GM21737 (cell line): ENCODE measurements around the gene NPIPB2.
"Not testable (repeated sequence)": the region's sequence is repeated elsewhere in the genome, so short reads cannot be mapped to it uniquely, and the experiment has no call there.

Source experiments
- ATAC-seq: cut with Tn5 transposase; IDR thresholded peaks from one replicate; pipeline ENCODE4 v1.9.1; 2021; ENCODE audit warnings: mild to moderate bottlenecking, moderate library complexity; ENCODE audit not compliant: unreplicated experiment

The NPIPB2 gene

DNA sequence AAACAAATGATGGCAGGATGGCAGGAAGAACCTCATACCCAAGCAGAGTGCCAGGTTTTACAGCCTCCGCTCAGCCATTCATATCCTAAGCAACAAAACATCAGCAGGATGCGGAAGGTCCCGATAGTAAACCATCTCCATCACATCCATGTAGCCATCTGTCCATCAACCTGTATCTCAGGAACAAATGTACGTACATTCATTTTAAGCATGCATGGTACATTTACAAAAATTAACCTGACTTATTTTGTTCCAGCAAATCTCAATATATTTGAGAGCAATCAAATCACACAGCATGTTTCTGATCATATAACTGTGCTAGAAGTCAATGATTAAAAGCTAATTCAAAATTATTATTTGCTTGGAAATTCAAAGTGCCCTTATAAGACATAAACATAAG is at the start of gene NPIPB2:
Gene NPIPB2, minus strand, starts transcription at position 101 of the 400 bp plus-strand sequence. Its CDS starts 0 bp downstream, at position 101.
- not testable (repeated sequence) for ATAC-seq

GRCh38 chr16:11990702-11991390 is 49.0 kb upstream of the NPIPB2 start:
- ATAC-seq, result peak; percentile 50

DNA sequence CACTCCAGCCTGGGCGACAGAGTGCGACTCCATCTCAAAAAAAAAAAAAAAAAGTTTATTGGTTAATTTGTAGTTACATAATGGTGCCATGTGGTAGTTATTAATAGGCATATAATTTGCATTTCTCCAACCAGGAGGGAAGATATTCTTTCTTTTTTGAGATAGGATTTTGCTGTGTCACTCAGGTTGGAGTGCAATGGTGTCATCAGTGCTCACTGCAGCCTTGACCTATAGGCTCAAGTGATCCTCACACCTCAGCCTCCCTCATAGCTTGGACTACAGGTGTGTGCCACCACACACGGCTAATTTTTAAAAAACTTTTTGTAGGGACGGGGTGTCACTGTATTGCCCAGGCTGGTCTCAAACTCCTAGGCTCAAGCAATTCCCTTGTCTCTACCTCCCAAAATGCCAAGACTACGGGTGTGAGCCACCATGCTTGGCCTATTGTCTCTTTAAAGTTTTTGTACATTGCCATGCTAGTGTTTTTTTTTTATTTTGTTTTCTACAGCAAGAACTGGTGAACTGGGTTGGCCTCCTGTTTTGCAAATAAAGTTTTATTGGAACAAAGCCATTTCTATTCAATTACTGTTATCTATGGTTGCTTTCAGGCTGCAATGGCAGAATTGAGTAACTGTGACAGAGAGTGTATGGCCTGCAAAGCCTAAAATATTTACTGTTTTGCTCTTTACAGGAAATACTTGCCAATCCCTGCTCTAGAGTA is 46.6 kb upstream of the NPIPB2 start:
- no peak for ATAC-seq

DNA sequence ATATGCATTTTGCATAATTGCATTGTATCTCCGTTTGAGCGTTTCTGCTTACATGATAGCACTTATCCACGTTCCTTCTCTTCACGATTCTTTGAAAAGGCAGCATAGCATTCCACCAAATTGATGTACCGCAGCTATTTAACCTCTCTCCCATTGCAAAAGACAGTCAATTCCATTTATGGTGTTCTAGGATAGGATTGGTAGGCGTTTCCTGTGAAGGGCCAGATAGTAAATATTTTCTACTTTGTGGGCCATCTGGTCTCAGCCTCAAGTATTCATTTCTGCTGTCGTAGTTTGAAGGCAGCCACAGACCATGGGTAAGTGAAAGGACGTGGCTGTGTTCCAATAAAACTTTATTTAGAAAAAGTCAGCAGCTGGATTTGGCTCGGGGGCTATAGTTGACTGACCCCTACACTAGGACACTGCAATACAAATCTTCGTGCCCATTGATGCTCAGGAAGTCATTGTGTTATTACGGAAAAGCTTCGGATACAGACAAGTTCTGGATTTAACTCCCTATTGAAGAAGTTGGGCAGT is 44.7 kb upstream of the NPIPB2 start:
- ATAC-seq, result no peak

DNA sequence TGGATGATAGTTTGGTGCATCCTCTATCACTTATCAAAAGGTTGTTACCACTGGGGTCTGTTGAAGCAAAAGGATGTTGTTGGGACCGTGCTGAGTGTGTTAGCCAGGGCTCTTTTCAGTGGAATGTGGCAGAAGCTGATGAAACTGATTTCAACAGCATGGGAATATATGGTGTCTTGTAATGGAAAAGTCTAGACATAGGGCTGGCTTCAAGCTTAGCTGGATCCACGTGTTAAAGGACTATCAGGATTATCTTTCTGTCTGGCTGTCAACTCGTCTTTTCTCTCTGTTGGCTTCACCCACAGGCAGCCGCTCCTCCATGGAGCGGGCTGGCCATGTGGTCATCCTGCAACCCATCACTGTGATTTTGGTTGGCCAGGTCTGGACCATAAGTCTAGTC is 43.4 kb upstream of the NPIPB2 start:
- no peak for ATAC-seq

GRCh38 chr16:11980136-11980844 is 38.4 kb upstream of the NPIPB2 start:
- no peak for ATAC-seq

- no peak for ATAC-seq
These were observed 37.3 kb upstream of the NPIPB2 start for GRCh38 chr16:11979013-11979672.

- ATAC-seq, result no peak
These were observed 36.2 kb upstream of the NPIPB2 start for GRCh38 chr16:11978080-11978479.

DNA sequence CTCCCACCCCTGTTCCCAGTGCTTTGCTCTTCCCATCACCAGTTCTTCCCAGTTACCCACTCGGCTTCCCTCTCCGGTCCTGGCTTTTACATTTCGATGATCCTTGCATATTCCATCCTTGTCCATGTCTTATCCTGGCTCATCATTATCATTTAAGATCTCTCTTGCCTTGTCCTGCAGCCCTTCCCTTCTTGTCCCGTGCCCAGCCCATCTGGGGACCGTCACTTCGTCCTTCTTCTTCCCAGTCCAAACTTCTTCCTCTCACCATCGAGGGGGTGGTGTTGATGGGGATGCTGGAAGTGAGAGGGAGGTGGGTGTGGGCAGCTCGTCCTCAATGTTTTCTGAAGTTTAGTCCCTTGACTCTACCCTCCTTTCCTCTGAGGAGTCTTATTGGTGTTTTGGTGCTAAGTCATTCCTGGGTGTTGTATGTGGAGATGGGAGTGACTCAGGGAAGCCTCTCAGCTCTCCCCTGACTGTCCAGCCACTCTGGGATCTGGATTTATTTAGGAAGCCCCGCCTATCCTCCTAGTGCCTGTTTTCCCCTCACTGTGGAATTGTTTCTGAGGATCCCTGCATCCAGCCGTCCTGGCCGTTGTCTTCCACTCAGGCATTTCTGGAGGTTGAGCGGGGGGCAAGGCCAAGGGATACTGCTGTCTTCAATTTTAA is 35.7 kb upstream of the NPIPB2 start:
- ATAC-seq, result no peak

GRCh38 chr16:11976850-11977375 is 35.1 kb upstream of the NPIPB2 start:
- peak; percentile 5 for ATAC-seq

DNA sequence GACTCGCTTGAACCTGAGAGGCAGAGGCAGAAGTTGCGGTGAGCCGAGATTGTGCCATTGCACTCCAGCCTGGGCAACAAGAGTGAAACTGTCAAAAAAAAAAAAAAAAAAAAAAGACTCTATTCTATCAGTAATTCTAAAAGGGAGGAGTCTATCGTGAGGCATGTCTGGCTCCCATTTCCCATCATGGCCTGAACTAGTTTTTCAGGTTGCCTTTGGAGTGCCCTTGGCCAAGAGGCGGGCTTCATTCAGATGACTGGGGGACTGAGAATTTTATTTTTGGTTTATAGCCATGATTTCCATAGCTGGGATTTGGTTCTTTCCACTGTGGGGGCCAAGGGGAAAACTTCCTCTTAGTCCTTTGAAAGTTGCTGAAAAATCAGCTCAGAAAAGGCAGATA is 31.2 kb upstream of the NPIPB2 start:
- ATAC-seq, result no peak

DNA sequence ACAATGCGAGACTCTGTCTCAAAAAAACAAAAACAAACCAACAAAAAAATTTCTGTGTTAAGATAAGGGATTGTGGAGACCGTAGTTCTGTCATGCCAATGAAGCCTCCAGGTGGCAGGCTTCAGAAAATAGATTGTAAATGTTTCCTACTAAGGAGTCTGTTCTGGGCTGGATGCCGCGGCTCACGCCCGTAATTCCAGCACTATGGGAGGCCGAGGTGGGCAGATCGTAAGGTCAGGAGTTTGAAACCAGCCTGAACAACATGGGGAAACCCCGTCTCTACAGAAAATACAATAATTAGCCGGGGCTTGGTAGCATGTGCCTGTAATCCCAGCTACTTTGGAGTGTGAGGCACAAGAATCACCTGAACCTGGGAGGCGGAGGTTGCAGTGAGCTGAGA is 30.3 kb upstream of the NPIPB2 start:
- ATAC-seq, result no peak

GRCh38 chr16:11970292-11970691 is 28.4 kb upstream of the NPIPB2 start:
- not testable (repeated sequence) for ATAC-seq

DNA sequence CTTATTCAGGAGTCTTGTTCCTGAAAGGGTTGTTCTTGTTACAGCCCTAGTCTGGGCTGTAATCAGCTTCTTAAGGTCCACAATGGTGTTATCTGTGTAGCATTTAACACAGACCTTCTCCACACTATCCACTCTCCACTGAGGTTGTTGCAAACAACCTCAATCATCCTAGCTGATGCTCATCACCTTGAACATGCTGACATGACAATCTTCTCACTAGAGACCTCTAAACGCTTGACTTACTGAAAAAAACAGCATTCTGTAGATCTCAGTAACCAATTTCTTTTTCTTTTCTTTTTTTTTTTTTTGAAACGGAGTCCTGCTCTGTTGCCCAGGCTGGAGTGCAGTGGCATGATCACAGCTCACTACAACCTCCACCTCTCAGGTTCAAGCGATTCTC is 26.7 kb upstream of the NPIPB2 start:
- ATAC-seq, result no peak

- no peak for ATAC-seq
These were observed 25.5 kb upstream of the NPIPB2 start for GRCh38 chr16:11967195-11967911.

- ATAC-seq, result no peak
These were observed 24.3 kb upstream of the NPIPB2 start for GRCh38 chr16:11966173-11966572.

DNA sequence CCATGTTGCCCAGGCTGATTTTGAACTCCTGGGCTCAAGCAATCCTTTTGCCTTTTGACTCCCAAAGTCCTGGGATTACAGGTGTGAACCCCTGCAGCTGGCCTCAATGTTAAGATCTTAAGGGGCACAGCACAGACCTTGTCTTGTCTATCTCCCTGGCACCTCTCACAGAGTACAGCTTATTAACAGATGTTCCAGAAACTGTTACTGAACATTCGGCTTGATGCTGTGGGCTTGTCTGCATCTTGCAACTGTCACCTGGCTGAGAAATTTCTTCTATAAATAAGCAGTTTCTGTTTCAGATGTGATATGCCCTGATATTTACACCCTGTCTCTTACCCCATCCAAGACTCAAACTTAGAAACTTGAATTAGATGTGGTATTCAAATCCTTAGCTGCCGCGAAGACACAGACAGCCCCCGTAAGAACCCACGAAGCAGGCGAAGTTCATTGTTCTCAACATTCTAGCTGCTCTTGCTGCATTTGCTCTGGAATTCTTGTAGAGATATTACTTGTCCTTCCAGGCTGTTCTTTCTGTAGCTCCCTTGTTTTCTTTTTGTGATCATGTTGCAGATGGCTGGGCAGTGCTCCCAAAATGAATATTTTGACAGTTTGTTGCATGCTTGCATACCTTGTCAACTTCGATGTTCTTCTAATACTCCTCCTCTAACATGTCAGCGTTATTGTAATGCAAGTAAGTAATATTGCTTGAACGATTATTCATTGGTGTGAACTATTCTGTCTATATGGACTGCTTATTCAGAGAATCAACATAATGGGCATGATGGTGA is 23.1 kb upstream of the NPIPB2 start, which contains the start of gene TNFRSF17:
Gene TNFRSF17, plus strand, starts transcription at position 450 of the 791 bp plus-strand sequence. Its CDS starts 115 bp downstream, at position 565.
- peak; percentile 72 for ATAC-seq

DNA sequence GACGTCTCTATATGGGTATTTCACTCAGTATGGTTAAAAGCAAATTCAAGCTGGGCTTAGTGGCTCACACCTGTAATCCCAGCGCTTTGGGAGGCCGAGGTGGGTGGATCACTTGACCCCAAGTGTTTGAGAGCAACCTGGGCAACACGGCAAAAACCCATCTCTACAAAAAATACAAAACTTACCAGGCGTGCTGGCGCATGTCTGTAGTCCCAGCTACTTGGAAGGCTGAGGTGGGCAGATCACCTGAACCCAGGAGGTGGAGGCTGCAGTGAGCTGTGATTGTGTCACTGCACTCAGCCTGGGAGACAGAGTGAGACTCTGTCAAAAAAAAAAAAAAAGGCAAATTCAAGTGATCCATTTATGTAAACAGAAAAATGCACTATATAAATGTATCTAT is 21.9 kb upstream of the NPIPB2 start:
- no peak for ATAC-seq

DNA sequence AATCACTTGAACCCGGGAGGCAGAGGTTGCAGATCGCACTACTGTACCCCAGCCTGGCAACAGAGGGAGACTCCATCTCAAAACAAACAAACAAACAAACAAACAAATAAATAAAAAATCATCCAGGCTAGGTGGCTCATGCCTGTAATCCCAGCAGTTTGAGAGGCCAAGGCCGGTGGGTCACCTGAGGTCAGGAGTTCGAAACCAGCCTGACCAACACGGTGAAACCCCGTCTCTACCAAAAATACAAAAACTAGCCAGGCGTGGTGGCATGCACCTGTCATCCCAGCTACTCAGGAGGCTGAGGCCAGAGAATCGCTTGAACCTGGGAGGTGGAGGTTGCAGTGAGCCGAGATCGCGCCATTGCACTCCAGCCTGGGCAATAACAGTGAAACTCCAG is 21.1 kb upstream of the NPIPB2 start:
- not testable (repeated sequence) for ATAC-seq
